Gastroesophageal sphincter (tissue), 3 donors: Measurements from ENCODE around the gene LGR4.

Source experiments
- CTCF ChIP-seq, 4 experiments: fragments of 200-600 bp in 2 of 4; fragments of 450-650 bp in 2 of 4; sonication (generic) in 1 of 4; IDR thresholded peaks; one replicate each; pipeline ENCODE4 v1.5.1; 2017 to 2019; ENCODE audit warnings: antibody characterized with exemption in 4 of 4, mild to moderate bottlenecking in 2 of 4, moderate library complexity in 2 of 4
- EP300 ChIP-seq: sonication (generic); formaldehyde crosslinking; IDR thresholded peaks from one replicate; pipeline ENCODE4 v1.6.1; 2017; ENCODE audit warnings: antibody characterized with exemption, mild to moderate bottlenecking
- POLR2A ChIP-seq, 2 donors: fragments of 450-650 bp; IDR thresholded peaks; one replicate each; pipeline ENCODE4 v1.6.1; 2017; ENCODE audit warnings: antibody characterized with exemption in 2 of 2, mild to moderate bottlenecking in 2 of 2, moderate library complexity in 1 of 2
- POLR2AphosphoS5 ChIP-seq: sonication (generic); formaldehyde crosslinking; IDR thresholded peaks from one replicate; pipeline ENCODE4 v1.6.1; 2017; ENCODE audit warnings: antibody characterized with exemption

- TF ChIP-seq CTCF (IDR thresholded peaks at IDR 0.05) (no peak), POLR2A (IDR thresholded peaks at IDR 0.05) (no peak), EP300 (no peak), POLR2AphosphoS5 (no peak)
These were observed 124.2 kb downstream of the LGR4 start for GRCh38 chr11:27348340-27348873.
